OCI-LY3 (cell line): ENCODE data around the gene PLD4.

Source experiments
- EZH2phosphoT487 ChIP-seq: fragments of 200-600 bp; shearing (Covaris generic); IDR thresholded peaks from 2 replicates; pipeline ENCODE4 v1.6.1; 2018; ENCODE audit warnings: antibody characterized with exemption, mixed run types, low read depth
- TF ChIP-seq, protein P1 (sequence below): fragments of 200-600, 300-600 bp; sonication (generic); IDR thresholded peaks from 2 replicates; pipeline ENCODE4 v1.5.1; 2014; ENCODE audit warnings: antibody characterized with exemption, low read length, low read depth

DNA sequence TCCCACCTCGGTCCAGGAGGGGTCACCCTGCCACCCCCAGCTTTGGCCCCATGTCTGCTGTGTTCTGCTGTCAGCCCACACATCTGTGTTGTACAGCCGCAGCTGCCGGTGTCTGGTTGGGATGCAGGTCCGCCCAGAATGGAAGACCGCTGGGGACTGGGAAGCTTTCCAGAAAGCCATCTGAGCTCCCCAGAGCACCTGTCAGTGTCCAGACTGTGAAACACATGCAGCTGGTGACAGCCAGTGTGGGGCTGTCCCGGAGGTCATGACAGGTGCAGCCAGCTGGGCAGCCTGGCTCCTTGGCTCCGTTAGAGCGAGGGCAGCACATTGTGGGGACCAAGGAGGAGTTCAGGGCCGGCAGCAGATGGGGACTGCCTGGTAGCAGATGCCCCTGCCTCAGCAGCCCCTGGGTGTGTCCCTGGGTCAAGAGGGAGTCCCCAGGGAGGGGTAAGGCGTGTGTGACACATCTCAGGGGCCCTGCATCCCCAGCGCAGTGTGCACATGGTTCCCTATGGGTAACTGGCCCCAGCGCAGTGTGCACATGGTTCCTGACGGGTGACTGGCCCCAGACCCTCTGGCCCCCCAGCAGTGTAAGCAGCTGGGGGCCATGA is 43.2 kb upstream of the PLD4 start:
- TF ChIP-seq, protein P1, sequence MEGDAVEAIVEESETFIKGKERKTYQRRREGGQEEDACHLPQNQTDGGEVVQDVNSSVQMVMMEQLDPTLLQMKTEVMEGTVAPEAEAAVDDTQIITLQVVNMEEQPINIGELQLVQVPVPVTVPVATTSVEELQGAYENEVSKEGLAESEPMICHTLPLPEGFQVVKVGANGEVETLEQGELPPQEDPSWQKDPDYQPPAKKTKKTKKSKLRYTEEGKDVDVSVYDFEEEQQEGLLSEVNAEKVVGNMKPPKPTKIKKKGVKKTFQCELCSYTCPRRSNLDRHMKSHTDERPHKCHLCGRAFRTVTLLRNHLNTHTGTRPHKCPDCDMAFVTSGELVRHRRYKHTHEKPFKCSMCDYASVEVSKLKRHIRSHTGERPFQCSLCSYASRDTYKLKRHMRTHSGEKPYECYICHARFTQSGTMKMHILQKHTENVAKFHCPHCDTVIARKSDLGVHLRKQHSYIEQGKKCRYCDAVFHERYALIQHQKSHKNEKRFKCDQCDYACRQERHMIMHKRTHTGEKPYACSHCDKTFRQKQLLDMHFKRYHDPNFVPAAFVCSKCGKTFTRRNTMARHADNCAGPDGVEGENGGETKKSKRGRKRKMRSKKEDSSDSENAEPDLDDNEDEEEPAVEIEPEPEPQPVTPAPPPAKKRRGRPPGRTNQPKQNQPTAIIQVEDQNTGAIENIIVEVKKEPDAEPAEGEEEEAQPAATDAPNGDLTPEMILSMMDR = no peak
- TF ChIP-seq EZH2phosphoT487 = no peak
